ENCODE results near the gene MBTPS1.

DNA sequence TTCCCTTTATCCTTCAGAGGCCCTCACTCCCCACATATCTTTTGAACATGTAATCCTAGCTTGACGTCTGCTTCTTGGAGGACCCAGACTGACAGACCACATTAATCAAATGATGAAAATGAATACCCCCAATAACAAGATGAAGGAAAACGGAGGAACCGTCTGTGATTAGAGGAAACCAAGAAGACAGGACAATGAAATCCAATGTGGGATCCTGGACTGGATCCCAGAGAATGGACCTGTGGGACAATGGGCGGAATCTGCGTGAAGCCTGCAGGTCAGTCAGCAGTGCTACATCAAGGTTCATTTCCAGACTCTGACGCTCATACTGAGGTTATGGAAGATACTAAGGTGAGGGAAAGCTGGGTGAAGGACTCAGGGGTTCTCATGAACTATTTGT is 35.9 kb downstream of the MBTPS1 start:
- TF ChIP-seq, protein P1, sequence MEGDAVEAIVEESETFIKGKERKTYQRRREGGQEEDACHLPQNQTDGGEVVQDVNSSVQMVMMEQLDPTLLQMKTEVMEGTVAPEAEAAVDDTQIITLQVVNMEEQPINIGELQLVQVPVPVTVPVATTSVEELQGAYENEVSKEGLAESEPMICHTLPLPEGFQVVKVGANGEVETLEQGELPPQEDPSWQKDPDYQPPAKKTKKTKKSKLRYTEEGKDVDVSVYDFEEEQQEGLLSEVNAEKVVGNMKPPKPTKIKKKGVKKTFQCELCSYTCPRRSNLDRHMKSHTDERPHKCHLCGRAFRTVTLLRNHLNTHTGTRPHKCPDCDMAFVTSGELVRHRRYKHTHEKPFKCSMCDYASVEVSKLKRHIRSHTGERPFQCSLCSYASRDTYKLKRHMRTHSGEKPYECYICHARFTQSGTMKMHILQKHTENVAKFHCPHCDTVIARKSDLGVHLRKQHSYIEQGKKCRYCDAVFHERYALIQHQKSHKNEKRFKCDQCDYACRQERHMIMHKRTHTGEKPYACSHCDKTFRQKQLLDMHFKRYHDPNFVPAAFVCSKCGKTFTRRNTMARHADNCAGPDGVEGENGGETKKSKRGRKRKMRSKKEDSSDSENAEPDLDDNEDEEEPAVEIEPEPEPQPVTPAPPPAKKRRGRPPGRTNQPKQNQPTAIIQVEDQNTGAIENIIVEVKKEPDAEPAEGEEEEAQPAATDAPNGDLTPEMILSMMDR (IDR thresholded peaks at IDR 0.05; ENCODE audit: insufficient read depth, low read length, poor library complexity, severe bottlenecking) = no peak
- no peak for TF ChIP-seq EZH2phosphoT487 (conservative IDR thresholded peaks at IDR 0.05; ENCODE audit: low read length)
